Activated CD4-positive, alpha-beta T cell treated with anti-CD3 and anti-CD28 coated beads for 36 hours (primary cell): Measurements from ENCODE around the gene ENPP1. TPM values are rescaled to one million over a fixed set of nuclear protein-coding genes. Genes with fewer than 3 reads are reported as not detected.

Experiments
- ATAC-seq: fragments of 200-7000 bp; cut with Tn5 transposase; one replicate; pipeline ENCODE4 v1.10.0; 2021; ENCODE audit warnings: mild to moderate bottlenecking, moderate library complexity
- CTCF ChIA-PET: fragments of 350-600 bp; sonication (Branson Sonifier 250); formaldehyde crosslinking; loops from one replicate; lab custom pipeline; 2021; ENCODE audit warnings: antibody characterized with exemption; lab: Charles Lee
- POLR2A ChIA-PET: fragments of 350-600 bp; sonication (Branson Sonifier 250); formaldehyde crosslinking; loops from one replicate; lab custom pipeline; 2021; ENCODE audit warnings: antibody characterized with exemption, inconsistent platforms; lab: Charles Lee
- DNase-seq: peaks from one replicate; pipeline ENCODE4 v3.0.0-alpha.2; 2020
- H3K27ac Mint-ChIP-seq: one replicate; pipeline ENCODE4 v1.8.0; 2021; ENCODE audit warnings: mixed read lengths
- H3K27me3 Mint-ChIP-seq: one replicate; pipeline ENCODE4 v1.8.0; 2021; ENCODE audit warnings: mixed read lengths
- H3K36me3 Mint-ChIP-seq: one replicate; pipeline ENCODE4 v1.8.0; 2021; ENCODE audit warnings: low read depth, mixed read lengths
- H3K4me1 Mint-ChIP-seq: one replicate; pipeline ENCODE4 v1.8.0; 2021; ENCODE audit warnings: mixed read lengths
- H3K4me3 Mint-ChIP-seq: one replicate; pipeline ENCODE4 v1.8.0; 2021; ENCODE audit warnings: mild to moderate bottlenecking, moderate library complexity, mixed read lengths
- H3K9me3 Mint-ChIP-seq: one replicate; pipeline ENCODE4 v1.8.0; 2021; ENCODE audit warnings: low read depth, mixed read lengths
- intact Hi-C, 2 experiments: fragments of 100-400 bp; cut with DNase I in 1 of 2; cut with micrococcal nuclease in 1 of 2; formaldehyde crosslinking; loops; one replicate each; pipeline versions ENCODE4 v1.14.2 to v1.15.1; 2022 to 2024; cut with DNase I, micrococcal nuclease
- total RNA-seq, 2 experiments: library from RNA; stranded (reverse); gene quantifications; one replicate each; pipeline ENCODE4 v1.2.3, GENCODE V29; 2021

ENPP1 gene
- total RNA-seq, 2 experiments from 2014 or later, result 0.23 to 0.42 TPM

DNA sequence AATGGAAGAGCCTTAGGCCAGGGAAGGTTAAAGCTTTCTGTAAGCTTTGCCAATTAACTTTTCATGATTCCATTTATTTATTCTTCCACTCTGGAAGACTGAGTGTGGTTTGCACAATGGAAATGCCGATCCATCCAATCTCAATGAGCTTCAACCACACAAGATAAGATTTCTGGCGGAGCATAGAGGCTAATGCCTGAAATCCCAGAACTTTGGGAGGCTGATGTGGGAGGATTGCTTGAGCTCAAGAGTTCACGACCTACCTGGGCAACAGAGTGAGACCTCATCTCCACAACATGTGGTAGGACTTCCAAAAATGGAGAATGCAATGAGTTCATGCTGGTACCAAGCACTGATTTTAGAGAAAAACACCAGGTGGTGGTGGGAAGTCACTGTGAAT lies 6.2 kb downstream of the ENPP1 start:
- POLR2A ChIA-PET, result no interaction called here
- CTCF ChIA-PET, result interaction anchor here (0.6 to 1.4 kb wide), 3 partner anchors 9 to 146 kb away, joined by 3 to 4 read pairs (median 3); no protein-coding TSS in a partner anchor
- Mint-ChIP-seq H3K27me3 (peaks cover 29% of the 10 kb centered on the region), H3K4me3 (no peak overlapping the region), H3K27ac (no peak overlapping the region), H3K4me1 (no peaks in the 10 kb centered on the region), H3K9me3 (no peaks in the 10 kb centered on the region), H3K36me3 (no peaks in the 10 kb centered on the region)
- ATAC-seq (no peak), DNase-seq (no peak)
- intact Hi-C loops, result no loop called here

DNA sequence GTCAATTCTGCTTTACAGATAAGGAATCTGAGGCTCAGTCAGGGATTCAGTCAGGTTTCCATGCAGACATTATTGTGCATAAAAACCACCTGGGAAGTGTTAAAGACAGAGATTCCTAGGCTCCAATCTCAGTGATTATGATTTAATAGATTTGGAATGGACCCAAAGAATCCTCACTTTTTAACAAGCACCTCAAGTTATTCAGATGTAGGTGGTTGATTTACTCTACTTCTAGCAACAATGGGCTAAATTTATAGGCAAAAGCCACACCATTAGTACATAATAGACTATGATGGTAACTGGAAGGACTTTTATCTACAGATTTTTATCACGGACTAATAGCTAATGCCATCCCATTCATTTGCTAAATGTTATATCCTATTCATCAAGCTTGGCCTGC lies 9.0 kb downstream of the ENPP1 start:
- H3K4me1 Mint-ChIP-seq, result no peaks in the 10 kb centered on the region
- no peak overlapping the region for H3K27ac Mint-ChIP-seq
- no peak overlapping the region for H3K4me3 Mint-ChIP-seq
- DNase-seq (no peak), ATAC-seq (no peak)
- ChIA-PET POLR2A (no interaction called here), CTCF (interaction anchor here (0.9 to 1.5 kb wide), 2 partner anchors 29 to 122 kb away, joined by 3 to 4 read pairs; no protein-coding TSS in a partner anchor)
- intact Hi-C loops, result no loop called here
- H3K36me3 Mint-ChIP-seq, result no peaks in the 10 kb centered on the region
- no peaks in the 10 kb centered on the region for H3K9me3 Mint-ChIP-seq
- H3K27me3 Mint-ChIP-seq, result peaks cover 22% of the 10 kb centered on the region

DNA sequence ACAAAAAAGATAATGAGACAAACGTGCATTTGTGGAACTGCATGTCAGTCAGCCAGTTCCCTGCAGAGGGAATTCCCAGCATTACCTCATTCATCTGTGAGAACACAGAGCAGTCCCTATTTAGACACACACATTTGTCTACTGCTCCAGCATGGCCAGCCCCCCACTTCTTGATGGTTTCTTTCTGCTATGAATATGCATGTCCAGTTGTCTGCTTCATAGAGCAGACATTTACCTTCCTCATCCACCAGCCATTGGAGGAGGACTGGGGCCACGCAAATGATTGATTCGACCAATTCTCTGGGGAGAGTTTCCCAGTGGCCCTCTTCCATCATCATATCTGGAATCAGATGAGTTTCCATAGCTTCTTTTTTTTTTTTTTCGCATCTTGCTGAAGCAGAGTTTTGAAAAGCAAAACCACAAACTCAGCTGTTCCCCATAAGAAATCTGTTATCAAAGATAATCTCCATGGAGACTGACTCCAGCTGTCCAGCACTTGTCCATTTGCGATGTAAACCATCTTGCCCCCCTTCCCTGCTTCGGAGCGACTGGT lies 11.8 kb downstream of the ENPP1 start:
- ATAC-seq (no peak), DNase-seq (no peak)
- H3K27ac Mint-ChIP-seq, result no peak overlapping the region
- ChIA-PET CTCF (no interaction called here), POLR2A (no interaction called here)
- H3K27me3 Mint-ChIP-seq, result peaks cover 27% of the 10 kb centered on the region
- intact Hi-C loops, result no loop called here
- H3K36me3 Mint-ChIP-seq, result no peaks in the 10 kb centered on the region
- H3K4me3 Mint-ChIP-seq, result no peak overlapping the region
- no peaks in the 10 kb centered on the region for H3K4me1 Mint-ChIP-seq
- H3K9me3 Mint-ChIP-seq, result no peaks in the 10 kb centered on the region

DNA sequence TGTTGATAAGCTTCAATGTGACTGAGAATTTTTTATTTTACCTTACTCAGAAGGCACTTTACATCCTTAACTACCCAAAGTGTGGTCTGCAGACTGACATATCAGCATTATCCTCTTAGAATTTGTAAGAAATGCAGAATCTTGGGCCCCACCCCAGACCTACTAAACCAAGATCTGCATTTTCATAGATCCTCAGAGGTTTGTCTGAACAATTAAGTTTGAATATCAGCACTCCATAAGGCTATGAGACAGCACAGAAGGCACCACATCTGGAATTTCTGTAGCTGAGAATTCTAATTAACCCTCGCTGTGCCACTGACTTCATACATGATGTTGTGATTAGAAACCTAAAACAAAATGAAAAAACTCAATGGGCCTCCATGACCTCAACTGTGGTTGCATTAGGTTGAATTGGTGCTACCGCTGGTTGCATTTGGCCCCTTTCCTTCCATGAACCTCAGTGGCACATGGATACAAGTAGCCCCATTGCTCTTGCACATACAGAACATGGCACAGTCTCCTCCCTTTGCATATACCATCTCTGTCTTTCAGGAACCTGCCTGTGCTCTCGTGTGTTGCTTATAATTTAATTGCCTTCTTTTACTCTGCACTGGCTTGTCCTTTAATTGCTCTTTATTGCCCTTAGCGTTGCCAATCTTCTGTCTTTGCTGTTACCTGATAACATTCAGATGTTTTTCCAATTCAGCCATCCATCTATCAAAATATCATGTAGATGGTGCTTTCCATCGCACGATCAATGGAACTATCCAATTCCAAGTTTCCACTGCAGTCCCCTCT lies 13.4 kb downstream of the ENPP1 start:
- Mint-ChIP-seq H3K27me3 (peaks cover 24% of the 10 kb centered on the region), H3K36me3 (no peaks in the 10 kb centered on the region), H3K9me3 (no peaks in the 10 kb centered on the region), H3K27ac (no peak overlapping the region), H3K4me3 (no peak overlapping the region), H3K4me1 (no peaks in the 10 kb centered on the region)
- CTCF ChIA-PET, result no interaction called here
- intact Hi-C loops, result no loop called here
- POLR2A ChIA-PET, result no interaction called here
- DNase-seq, result no peak
- no peak for ATAC-seq

DNA sequence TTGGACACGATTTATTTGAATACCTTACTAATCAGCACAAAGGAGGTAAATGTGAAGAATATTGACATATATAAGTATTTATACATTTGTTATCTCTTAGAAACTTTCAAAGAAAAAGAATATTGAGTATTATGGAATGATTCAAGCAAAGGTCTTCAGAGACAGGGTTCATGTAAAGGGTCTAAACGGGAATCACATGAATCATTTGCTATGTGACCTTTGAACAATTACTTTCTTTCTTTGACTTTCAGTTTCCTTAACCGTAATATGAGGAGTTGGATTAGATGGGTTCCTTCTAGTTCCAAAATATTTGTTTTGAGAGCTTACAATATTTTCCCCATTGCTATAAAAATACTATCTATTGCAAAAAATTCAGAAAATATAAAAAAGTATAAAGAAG lies 14.3 kb downstream of the ENPP1 start:
- DNase-seq, result no peak
- Mint-ChIP-seq H3K4me3 (no peak overlapping the region), H3K27me3 (peaks cover 24% of the 10 kb centered on the region), H3K27ac (no peak overlapping the region), H3K36me3 (no peaks in the 10 kb centered on the region), H3K4me1 (no peaks in the 10 kb centered on the region), H3K9me3 (no peaks in the 10 kb centered on the region)
- ChIA-PET POLR2A (no interaction called here), CTCF (interaction anchor here (1.6 kb wide), 1 partner anchor 8 kb away, joined by 4 read pairs; no protein-coding TSS in a partner anchor)
- no peak for ATAC-seq
- intact Hi-C loops, result no loop called here

DNA sequence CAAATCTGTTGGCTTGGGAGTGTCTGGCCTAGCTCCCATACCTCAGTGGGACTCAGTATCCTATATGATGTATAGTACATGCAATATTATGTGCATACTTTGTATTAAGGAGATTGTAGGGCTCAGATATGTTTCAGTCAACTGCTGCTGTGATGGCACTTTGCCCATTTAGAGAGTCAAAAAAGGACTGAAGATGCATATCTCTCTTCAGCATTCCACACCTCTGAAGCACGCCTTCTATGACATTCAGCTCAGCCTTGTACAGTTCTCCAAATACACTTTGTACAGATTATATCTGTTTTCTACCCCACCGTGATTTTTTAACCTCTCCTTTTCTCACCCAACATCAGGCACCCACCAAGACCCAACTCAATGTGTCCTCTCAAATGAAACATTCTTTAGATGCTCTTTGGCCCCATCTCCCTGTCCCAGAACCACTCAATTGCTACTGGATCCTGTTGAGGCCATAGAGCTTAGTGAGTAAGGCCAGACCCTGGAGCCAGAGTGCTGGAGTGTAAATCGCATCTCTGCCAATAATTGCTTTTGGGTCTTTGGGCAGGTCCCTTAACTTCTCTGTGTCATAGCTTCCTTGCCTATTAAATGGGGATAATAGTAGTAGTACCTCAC lies 15.6 kb downstream of the ENPP1 start:
- Mint-ChIP-seq H3K27me3 (peaks cover 25% of the 10 kb centered on the region), H3K36me3 (no peaks in the 10 kb centered on the region), H3K27ac (no peak overlapping the region), H3K9me3 (no peaks in the 10 kb centered on the region), H3K4me1 (no peaks in the 10 kb centered on the region), H3K4me3 (no peak overlapping the region)
- intact Hi-C loops, result no loop called here
- CTCF ChIA-PET, result interaction anchor here (1.6 kb wide), 1 partner anchor 9 kb away, joined by 4 read pairs; no protein-coding TSS in a partner anchor
- DNase-seq, result no peak
- no peak for ATAC-seq
- POLR2A ChIA-PET, result no interaction called here

DNA sequence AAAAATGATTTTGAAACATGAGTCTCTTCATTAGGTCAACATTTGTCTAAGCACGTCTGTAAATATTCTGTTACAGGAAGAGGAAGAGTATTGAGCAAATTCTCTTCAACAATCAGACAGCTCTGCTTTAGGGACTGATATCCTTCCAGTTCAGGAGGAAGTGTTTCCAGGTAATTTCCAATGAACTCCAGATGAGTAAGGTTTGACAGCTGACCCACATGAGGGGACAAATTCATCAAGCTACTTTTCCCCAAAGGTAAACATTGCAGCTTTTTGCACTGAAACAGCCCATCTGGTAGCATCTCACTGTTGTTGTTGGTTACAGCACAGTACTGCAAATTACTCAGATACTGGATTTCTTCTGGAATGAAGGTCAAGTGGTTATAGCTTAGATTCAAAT lies 18.1 kb downstream of the ENPP1 start:
- Mint-ChIP-seq H3K4me3 (no peak overlapping the region), H3K9me3 (no peaks in the 10 kb centered on the region), H3K27ac (no peak overlapping the region), H3K4me1 (no peaks in the 10 kb centered on the region), H3K36me3 (no peaks in the 10 kb centered on the region), H3K27me3 (peaks cover 23% of the 10 kb centered on the region)
- POLR2A ChIA-PET, result no interaction called here
- intact Hi-C loops, result no loop called here
- no peak for DNase-seq
- CTCF ChIA-PET, result interaction anchor here (1.2 kb wide), 1 partner anchor 9 kb away, joined by 3 read pairs; no protein-coding TSS in a partner anchor
- no peak for ATAC-seq

DNA sequence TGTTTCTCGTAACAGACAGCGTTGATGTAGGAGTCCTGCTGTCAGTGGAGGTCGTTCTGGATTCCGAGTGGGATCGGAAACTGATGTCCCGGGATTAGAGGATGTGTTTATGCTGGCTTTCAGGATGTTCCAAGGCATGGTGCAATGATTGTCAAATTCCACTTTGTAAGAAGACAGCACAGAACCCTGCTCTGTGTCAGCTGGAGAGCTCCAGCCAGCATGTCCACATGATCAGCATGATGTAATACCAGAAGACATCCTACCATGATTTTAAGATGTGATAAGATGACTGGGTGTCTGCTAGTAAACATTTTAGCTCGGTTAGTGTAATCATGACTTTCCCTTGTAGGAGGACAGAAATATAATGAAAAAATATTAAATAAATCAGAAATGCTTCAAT lies 20.3 kb downstream of the ENPP1 start:
- intact Hi-C loops, result no loop called here
- ATAC-seq (no peak), DNase-seq (no peak)
- peaks cover 16% of the 10 kb centered on the region for H3K27me3 Mint-ChIP-seq
- H3K9me3 Mint-ChIP-seq, result no peaks in the 10 kb centered on the region
- H3K4me3 Mint-ChIP-seq, result no peak overlapping the region
- no peaks in the 10 kb centered on the region for H3K4me1 Mint-ChIP-seq
- ChIA-PET CTCF (no interaction called here), POLR2A (no interaction called here)
- H3K36me3 Mint-ChIP-seq, result no peaks in the 10 kb centered on the region
- H3K27ac Mint-ChIP-seq, result no peak overlapping the region

DNA sequence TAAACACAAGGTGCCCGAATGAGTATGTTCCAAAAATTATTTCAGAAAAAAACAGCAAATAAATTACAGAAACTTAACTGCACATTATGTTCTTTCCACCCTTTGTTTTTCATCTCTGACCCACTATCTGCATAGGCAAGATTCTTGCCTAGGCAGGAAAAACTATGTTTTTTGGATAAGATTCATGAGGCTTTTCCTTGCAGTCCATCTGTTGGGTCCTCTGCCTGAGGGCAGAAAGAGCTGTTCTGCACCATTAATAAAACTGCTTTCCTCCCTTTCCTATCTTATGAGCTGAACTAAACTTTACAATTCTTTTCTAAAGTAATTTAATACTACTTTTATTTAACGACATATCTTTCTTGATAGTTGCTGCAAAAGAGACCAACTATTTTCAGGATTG lies 21.1 kb downstream of the ENPP1 start:
- no peaks in the 10 kb centered on the region for H3K9me3 Mint-ChIP-seq
- no peaks in the 10 kb centered on the region for H3K36me3 Mint-ChIP-seq
- no peak overlapping the region for H3K27ac Mint-ChIP-seq
- peaks cover 15% of the 10 kb centered on the region for H3K27me3 Mint-ChIP-seq
- no peak overlapping the region for H3K4me3 Mint-ChIP-seq
- DNase-seq, result no peak
- intact Hi-C loops, result no loop called here
- ChIA-PET POLR2A (no interaction called here), CTCF (no interaction called here)
- no peak for ATAC-seq
- no peaks in the 10 kb centered on the region for H3K4me1 Mint-ChIP-seq

DNA sequence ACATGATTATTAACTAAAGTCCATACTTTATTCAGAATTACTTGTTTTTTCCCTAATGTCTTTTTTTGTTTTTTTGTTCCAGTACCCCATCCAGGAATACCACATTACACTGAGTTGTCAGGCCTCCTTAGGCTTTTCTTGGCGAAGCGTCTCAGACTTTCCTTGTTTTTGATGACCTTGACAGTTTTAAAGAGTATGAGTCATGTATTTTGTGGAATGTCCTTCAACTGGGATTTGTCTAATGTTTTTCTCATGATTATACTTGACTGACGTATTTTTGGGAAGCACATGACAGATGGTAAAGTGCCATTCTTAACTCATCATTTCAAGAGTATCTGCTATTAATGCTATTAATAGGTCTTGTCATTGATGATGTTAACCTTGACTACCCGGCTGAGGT lies 23.6 kb downstream of the ENPP1 start:
- no peak for DNase-seq
- Mint-ChIP-seq H3K4me3 (no peak overlapping the region), H3K9me3 (no peaks in the 10 kb centered on the region), H3K4me1 (no peaks in the 10 kb centered on the region), H3K36me3 (no peaks in the 10 kb centered on the region), H3K27me3 (peaks cover 12% of the 10 kb centered on the region), H3K27ac (no peak overlapping the region)
- POLR2A ChIA-PET, result no interaction called here
- no peak for ATAC-seq
- intact Hi-C loops, result no loop called here
- CTCF ChIA-PET, result no interaction called here

DNA sequence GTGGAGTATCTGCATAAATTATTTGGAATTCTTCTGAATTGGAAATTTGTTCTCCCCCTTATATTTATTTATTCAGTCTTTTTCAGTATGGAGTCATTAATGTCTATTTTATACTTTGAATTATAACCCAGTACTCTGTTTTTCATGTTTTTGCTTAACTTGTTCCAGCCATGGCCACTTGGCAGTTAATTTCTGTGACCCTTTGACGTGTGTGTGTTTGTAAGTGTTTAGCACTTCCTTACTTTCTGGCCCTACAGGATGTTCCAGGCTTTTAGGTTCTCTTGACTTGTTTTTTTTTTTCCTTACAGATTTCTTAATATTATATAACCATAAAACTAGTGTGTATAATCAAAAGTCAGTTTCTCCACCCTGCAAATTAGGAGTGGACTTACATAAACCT lies 24.1 kb downstream of the ENPP1 start:
- no peaks in the 10 kb centered on the region for H3K36me3 Mint-ChIP-seq
- H3K9me3 Mint-ChIP-seq, result no peaks in the 10 kb centered on the region
- H3K27ac Mint-ChIP-seq, result no peak overlapping the region
- intact Hi-C loops, result no loop called here
- H3K27me3 Mint-ChIP-seq, result peaks cover 17% of the 10 kb centered on the region
- H3K4me3 Mint-ChIP-seq, result no peak overlapping the region
- ChIA-PET CTCF (no interaction called here), POLR2A (no interaction called here)
- DNase-seq, result no peak
- no peak for ATAC-seq
- H3K4me1 Mint-ChIP-seq, result no peaks in the 10 kb centered on the region

DNA sequence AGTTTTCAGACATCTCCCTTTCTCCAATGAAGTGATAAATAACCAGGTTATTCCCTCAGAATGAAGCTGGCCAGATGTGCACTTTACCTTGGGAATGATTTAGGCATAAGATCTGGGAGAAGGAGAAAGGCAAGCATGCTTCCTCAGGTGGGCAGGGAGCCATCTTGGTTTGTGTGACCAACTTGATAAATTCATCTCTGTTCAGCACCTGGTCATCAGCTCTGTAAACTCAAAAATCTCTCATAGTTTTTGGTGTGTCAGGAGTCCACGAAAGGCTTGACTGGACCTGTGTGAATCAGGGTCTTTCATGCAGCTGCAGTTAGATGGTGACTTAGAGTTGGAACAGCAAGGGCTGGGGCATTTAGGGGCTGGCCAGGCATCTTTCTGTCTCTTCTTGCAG lies 24.5 kb downstream of the ENPP1 start:
- Mint-ChIP-seq H3K27ac (no peak overlapping the region), H3K27me3 (peaks cover 18% of the 10 kb centered on the region), H3K36me3 (no peaks in the 10 kb centered on the region), H3K9me3 (no peaks in the 10 kb centered on the region), H3K4me1 (no peaks in the 10 kb centered on the region), H3K4me3 (no peak overlapping the region)
- ChIA-PET POLR2A (no interaction called here), CTCF (no interaction called here)
- DNase-seq (no peak), ATAC-seq (no peak)
- intact Hi-C loops, result no loop called here
